Measurements from ENCODE around the gene SH3BGRL3.

DNA sequence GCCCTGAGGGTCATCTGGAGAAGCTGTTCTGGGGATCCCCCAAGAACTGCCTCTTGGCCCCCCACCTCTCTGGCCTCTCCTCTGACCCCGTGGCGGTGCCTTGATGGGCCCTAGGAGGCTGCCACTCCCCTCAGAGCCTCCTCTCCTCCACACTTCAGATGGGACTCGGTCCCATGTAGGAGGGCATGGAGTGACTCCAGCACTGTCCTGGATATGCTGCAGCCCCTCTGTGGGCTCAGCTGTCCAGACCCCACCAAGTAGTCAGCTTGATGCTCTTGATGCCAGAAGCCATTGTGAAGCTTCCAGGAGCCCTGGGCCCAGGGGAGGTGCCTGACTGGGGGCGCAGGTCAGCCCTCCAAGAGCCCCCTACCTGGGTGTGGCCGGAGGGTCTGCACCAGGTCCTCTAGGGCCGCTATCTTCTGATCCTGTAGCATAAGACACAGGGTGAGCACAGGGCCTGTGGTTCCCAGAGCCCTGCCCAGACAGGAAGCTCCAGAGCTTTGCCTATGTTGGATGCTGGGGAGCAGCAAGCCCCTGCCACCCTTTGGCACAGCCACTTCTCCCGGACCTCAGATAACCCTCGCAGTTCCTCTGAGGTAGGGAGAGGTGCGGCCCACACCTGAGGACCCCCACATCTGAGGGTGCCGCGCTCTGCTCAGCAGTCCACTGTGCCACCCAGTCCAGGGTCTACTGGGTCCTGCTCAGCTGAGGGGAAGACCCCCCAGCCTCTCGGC, 17.3 kb downstream of the SH3BGRL3 start:
- TF ChIP-seq ZNF384 (IDR thresholded peaks at IDR 0.05) (no peak), SP1 (IDR thresholded peaks at IDR 0.05) (no peak), SUZ12 (IDR thresholded peaks at IDR 0.05) (no peak), CTBP1 (IDR thresholded peaks at IDR 0.05; ENCODE audit: borderline replicate concordance) (no peak), BHLHE40 (IDR thresholded peaks at IDR 0.05; ENCODE audit: borderline replicate concordance) (no peak), FOXK2 (IDR thresholded peaks at IDR 0.05) (no peak), LEF1 (IDR thresholded peaks at IDR 0.05; ENCODE audit: borderline replicate concordance) (no peak), FOXA1 (IDR thresholded peaks at IDR 0.05) (no peak), NFRKB (IDR thresholded peaks at IDR 0.05) (no peak), L3MBTL2 (conservative IDR thresholded peaks at IDR 0.05) (no peak), HDGF (IDR thresholded peaks at IDR 0.05; ENCODE audit: borderline replicate concordance) (no peak)

All from HEK293T (cell line).